GM12865 (cell line): ENCODE measurements around the gene TMEM100.

ENCODE experiments used
- DNase-seq: peaks from one replicate; pipeline ENCODE4 v3.0.0; 2010; ENCODE audit warnings: low read depth
- H3K4me3 ChIP-seq: 2 replicates; pipeline ENCODE4 v1.5.1; 2011; ENCODE audit warnings: mild to moderate bottlenecking, low read depth, low read length, control low read depth
- CTCF ChIP-seq: IDR thresholded peaks from 2 replicates; pipeline ENCODE4 v1.5.1; 2011; ENCODE audit warnings: low read length, control low read depth, low read depth, inconsistent platforms; ENCODE audit not compliant: insufficient read depth; ENCODE audit errors: missing control alignments

Gene TMEM100

GRCh38 chr17:55709984-55710383, 12.7 kb downstream of the TMEM100 start:
- no peak for TF ChIP-seq CTCF
- no peak overlapping the region for H3K4me3 ChIP-seq
- no peak for DNase-seq

- no peak for TF ChIP-seq CTCF
- no peak for DNase-seq
- no peak overlapping the region for H3K4me3 ChIP-seq
Measured at GRCh38 chr17:55709440-55709839, 13.2 kb downstream of the TMEM100 start.

- no peak for TF ChIP-seq CTCF
- H3K4me3 ChIP-seq = no peak overlapping the region
- no peak for DNase-seq
Measured at GRCh38 chr17:55708175-55708974, 14.3 kb downstream of the TMEM100 start.

- TF ChIP-seq CTCF = no peak
- DNase-seq = no peak
- H3K4me3 ChIP-seq = no peak overlapping the region
Measured at GRCh38 chr17:55706808-55707773, 15.6 kb downstream of the TMEM100 start.

- H3K4me3 ChIP-seq = no peak overlapping the region
- TF ChIP-seq CTCF = no peak
- DNase-seq = peak; percentile 60
Measured at GRCh38 chr17:55705847-55706246, 16.8 kb downstream of the TMEM100 start.

GRCh38 chr17:55704401-55704800, 18.3 kb downstream of the TMEM100 start:
- peak; percentile 27 for DNase-seq
- TF ChIP-seq CTCF = no peak
- no peak overlapping the region for H3K4me3 ChIP-seq
